Thyroid gland (tissue), 4 donors: Measurements from ENCODE around the gene SH3RF1.

Experiments
- POLR2A ChIP-seq, 2 donors: fragments of 450-650 bp; IDR thresholded peaks; one replicate each; pipeline ENCODE4 v1.6.1; 2017; ENCODE audit warnings: antibody characterized with exemption in 2 of 2, mild to moderate bottlenecking in 2 of 2, moderate library complexity in 1 of 2
- TF ChIP-seq, protein P1 (sequence below), 6 experiments: fragments of 200-600 bp in 3 of 6; fragments of 450-650 bp in 3 of 6; sonication (generic) in 3 of 6; IDR thresholded peaks; one replicate each; pipeline ENCODE4 v1.5.1; 2016 to 2019; ENCODE audit warnings: antibody characterized with exemption in 6 of 6, mild to moderate bottlenecking in 2 of 6, inconsistent platforms in 1 of 6, moderate library complexity in 1 of 6

DNA sequence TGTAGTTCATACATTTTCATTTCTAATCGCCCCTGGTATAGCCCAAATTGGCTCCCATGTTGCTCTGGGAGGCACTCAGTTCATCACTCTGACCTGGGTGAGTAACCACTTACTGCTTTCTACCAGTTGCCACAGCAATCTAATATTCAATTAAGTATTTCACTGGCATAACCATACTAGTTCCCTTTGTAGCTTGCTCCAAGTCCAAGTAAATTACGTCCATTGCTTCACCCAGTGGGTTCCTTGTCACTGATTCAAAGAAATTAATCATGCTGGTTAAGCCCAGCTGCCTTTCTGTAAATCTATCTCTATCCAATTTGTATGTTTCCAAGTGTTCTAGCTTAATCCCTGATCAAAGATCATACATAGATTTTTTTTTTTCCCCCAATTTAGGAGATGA lies 168.7 kb downstream of the SH3RF1 start:
- TF ChIP-seq, protein P1, sequence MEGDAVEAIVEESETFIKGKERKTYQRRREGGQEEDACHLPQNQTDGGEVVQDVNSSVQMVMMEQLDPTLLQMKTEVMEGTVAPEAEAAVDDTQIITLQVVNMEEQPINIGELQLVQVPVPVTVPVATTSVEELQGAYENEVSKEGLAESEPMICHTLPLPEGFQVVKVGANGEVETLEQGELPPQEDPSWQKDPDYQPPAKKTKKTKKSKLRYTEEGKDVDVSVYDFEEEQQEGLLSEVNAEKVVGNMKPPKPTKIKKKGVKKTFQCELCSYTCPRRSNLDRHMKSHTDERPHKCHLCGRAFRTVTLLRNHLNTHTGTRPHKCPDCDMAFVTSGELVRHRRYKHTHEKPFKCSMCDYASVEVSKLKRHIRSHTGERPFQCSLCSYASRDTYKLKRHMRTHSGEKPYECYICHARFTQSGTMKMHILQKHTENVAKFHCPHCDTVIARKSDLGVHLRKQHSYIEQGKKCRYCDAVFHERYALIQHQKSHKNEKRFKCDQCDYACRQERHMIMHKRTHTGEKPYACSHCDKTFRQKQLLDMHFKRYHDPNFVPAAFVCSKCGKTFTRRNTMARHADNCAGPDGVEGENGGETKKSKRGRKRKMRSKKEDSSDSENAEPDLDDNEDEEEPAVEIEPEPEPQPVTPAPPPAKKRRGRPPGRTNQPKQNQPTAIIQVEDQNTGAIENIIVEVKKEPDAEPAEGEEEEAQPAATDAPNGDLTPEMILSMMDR (IDR thresholded peaks at IDR 0.05) = no peak
- no peak for TF ChIP-seq POLR2A (IDR thresholded peaks at IDR 0.05)
